HG02938 (cell line): ENCODE results near the gene ZNF662.

Experiments used
- ATAC-seq: cut with Tn5 transposase; IDR thresholded peaks from one replicate; pipeline ENCODE4 v1.9.1; 2021; ENCODE audit warnings: mild to moderate bottlenecking, moderate library complexity; ENCODE audit not compliant: unreplicated experiment

Gene ZNF662

GRCh38 chr3:42886294-42886822, 19.6 kb upstream of the ZNF662 start:
- ATAC-seq = no peak

DNA sequence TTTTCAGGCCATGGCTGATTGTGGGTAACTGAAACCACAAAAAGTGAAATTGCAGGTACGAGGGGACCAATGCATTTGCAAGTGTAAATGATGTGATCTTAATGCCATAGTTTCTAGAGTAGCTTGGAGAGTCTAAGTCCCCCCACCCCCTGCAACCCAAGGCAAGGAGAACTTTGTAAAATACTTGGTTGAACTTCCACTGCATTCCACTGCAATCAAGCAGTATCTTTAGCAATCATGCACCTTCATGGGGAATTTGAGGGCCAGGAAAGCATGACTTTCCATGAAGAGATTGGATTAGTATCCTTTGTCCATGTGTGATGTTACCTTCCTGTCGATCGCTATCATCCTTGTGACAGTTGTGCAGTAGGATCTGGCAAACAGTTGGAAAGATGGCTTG, 18.9 kb upstream of the ZNF662 start:
- no peak for ATAC-seq

DNA sequence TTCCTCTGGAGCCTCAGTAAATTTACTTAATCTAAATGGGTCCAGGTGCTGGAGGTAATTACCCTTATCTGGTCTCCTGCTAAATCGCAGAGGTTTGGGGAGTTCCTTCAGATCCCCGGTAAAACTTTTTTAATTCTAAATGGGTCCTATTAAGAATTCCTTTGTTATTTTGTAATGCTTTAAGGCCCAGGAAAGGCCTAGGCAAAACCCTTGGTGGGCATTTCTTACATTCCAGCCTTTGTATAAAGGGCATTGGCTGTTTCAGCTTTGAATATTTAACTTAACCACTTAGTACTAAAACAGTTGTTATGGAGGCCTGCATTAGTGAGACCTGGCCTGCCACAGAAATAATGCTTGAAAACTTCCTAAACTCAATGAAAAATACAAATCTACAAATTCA, 14.9 kb upstream of the ZNF662 start:
- no peak for ATAC-seq

GRCh38 chr3:42892169-42892568, 13.8 kb upstream of the ZNF662 start:
- no peak for ATAC-seq

DNA sequence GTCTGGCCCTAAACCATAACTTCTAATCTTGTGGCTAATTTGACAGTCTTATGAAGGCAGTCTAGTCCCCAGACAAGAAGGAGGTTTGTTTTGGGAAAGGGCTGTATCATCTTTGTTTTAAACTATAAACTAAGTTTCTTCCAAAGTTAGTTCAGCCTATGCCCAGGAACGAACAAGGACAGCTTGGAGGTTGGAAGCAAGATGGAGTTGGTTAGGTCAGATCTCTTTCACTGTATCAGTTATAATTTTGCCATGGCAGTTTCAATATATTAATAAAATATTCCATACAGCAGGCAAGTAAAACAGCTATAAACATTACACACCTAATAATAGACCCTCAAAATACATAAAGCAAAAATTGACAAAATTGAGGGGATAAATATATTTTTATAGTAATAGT, 13.1 kb upstream of the ZNF662 start:
- ATAC-seq = no peak

DNA sequence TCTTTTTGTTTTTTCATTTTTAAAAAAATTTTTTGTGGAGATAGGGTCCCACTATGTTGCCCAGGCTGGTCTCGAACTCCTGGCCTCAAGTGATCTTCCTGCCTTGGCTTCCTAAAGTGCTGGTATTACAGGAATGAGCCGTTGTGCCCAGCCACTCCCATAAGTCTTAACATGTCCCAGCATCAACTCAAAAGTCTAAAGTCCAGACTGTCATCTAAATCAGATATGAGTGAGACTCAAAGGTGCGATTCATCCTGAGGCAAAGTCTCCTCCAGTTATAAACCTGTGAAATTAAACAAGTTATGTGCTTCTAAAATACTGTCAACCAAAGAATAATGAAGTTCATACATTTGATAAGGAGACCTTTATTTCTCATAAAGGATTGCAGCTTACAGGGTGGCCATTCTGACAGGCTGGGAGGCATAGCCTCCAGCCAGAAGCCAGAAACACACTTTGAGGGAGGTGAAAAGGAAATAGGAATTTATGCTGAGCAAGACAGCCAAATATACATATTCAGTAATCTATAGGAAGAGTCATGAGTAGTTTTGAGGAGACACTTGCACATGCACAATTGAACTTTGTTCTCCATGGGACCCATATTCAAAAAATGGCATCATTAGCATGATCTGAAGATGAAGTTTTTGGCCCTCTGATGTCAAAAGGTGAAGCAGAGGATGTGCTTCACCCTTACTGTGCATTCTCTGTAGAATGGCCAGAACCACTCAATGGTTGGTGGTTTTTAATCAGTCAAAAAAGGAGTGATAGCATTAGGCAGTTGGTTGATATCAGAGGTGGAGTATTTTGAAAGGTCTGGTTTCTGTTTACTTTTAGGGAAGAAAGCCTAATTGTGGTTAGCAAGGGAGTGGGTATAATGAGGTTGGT, 11.0 kb upstream of the ZNF662 start:
- no peak for ATAC-seq

GRCh38 chr3:42895580-42895868, 10.4 kb upstream of the ZNF662 start:
- no peak for ATAC-seq

GRCh38 chr3:42898896-42899675, 6.9 kb upstream of the ZNF662 start:
- ATAC-seq = no peak

DNA sequence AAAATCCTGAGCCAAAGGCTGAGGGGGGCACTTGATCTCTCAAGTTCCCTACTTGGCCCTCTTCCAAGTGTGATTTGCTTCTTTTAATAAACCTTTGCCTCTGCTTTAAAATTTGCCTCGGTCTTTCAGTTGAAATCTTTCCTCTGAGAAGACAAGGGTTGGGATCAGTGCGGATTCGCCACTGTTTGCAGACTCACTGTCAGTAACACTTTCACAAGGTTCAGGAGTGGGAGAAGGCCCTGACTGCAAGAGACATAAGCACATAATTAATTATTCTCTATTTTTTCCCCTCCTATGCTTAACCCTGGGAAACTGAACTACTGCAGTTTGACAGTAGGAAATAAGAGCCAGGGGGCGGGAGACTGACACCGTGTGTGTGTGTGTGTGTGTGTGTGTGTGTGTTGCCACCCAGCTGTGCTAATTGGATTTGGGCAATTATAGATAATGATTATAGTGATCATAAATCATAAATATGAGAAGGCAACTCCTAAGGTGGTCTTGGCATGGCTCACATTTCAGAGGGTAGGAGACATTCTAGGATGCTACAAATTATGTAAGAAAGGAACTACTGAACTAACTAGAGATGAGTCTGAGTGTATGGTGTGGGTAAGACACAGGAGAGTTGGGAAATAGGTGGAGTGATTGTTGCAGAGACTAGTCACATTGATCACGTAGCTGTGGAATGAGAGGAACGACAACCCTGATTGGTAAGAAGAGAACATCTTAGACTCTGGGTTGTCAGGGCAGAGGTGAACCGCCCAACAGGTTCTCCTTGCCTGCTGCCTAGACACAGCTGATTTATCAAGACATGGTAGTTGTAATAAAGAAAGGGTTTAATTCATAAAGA, 5.5 kb upstream of the ZNF662 start:
- ATAC-seq = no peak

GRCh38 chr3:42901073-42901415, 4.9 kb upstream of the ZNF662 start:
- no peak for ATAC-seq

DNA sequence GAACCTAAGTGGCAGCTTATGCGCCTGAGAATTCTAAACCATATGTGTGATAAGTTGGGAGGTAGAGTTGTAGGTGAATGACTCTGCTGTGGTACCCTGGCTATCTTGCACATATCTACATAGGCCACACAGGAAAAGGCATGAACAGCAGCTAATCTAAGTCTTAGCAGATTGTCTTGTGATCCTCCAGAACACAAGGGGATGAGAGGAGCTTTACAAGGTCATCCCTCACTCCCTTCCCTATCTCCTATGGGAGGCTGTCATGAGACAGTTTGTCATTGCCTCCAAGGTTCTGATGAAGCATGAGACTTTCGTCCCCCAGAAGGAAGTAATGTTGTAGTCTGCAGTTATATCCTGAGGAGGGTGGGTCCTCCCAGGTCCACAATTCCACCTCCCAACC, 3.7 kb upstream of the ZNF662 start:
- ATAC-seq = no peak

GRCh38 chr3:42904076-42904475, 1.9 kb upstream of the ZNF662 start:
- no peak for ATAC-seq

- no peak for ATAC-seq
Observed at GRCh38 chr3:42905740-42906069, 237 bp upstream of the ZNF662 start.

- no peak for ATAC-seq
Observed at GRCh38 chr3:42906848-42907183, 874 bp downstream of the ZNF662 start.

GRCh38 chr3:42908675-42909074, 2.7 kb downstream of the ZNF662 start:
- no peak for ATAC-seq

DNA sequence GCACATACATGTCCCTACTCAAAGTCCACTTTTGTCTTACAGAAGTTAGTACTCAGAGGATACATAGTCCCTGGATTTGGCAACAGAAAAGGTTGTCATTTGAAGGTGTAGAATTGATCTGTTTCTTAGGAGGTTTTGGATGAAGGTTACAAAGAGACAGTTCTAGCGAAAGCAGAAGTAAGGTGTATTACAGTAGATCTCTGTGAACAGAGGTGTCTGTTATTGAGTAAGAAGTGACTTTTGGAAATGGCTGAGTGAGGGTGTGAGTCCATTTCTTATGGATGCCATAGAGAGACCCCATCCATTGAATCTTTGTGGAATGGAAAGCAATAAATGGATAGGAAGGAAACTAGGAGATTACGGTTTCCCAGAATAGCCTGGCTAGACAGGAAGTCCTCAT, 5.6 kb downstream of the ZNF662 start:
- no peak for ATAC-seq

GRCh38 chr3:42914771-42915515, 9.0 kb downstream of the ZNF662 start:
- ATAC-seq = no peak

GRCh38 chr3:42923606-42924005, 17.7 kb downstream of the ZNF662 start:
- no peak for ATAC-seq

GRCh38 chr3:42926310-42926709, 20.4 kb downstream of the ZNF662 start:
- no peak for ATAC-seq

DNA sequence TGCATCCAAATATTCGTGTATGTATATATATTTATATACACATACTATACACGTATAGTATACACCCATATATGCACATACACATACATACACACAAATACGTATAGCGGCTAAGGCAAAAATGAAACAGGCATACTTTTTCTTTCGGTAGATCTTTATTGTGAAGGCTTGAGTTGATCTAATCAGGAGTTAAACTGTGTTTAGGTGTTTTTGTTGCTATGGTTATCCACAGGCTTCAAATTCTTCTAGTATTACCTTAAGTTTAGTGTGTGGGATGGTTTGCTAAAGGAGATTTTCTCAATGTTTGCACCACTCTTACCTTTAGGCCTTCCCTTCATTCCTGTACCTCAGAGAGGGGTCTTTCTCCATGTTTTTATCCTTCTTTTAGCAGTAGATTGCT, 28.2 kb downstream of the ZNF662 start:
- ATAC-seq = no peak

DNA sequence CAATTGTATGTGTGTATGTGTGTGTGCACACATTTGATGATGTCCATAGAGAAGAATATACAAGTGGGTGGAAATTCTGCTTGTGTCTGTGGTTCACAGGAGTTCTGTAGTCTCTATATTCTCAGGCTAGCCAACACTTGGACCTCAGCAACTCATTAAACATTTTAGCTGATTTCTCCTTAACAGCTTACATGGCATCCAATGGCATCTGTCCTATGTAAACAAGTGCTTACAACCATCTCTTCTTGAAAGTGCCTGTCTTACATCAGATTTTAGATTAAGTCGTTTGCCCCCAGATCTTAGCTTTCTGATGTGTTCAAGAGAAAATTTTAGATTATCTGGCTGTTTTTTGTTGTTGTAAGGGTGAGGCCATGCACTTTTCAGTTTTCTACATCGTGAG, 29.0 kb downstream of the ZNF662 start:
- no peak for ATAC-seq
